Osteoblast (primary cell): Measurements from ENCODE around the gene ADORA2A. TPM values are rescaled to one million over a fixed set of nuclear protein-coding genes. Genes with fewer than 3 reads are reported as not detected.

ENCODE experiments used
- DNase-seq: peaks from one replicate; pipeline ENCODE4 v3.0.0; 2011; ENCODE audit warnings: low spot score, mixed read lengths; ENCODE audit not compliant: insufficient read length; ENCODE audit errors: missing footprints
- H2AFZ ChIP-seq: 2 replicates; pipeline ENCODE4 v1.6.0; 2011; ENCODE audit warnings: mild to moderate bottlenecking, low read length
- H3K27ac ChIP-seq: 2 replicates; pipeline ENCODE4 v1.5.1; 2011; ENCODE audit warnings: mild to moderate bottlenecking, low read depth, low read length, moderate library complexity
- H3K27me3 ChIP-seq: 2 replicates; pipeline ENCODE4 v1.6.0; 2012; ENCODE audit warnings: mild to moderate bottlenecking, control low read depth, inconsistent platforms, low read length, moderate library complexity; ENCODE audit not compliant: insufficient read depth
- H3K36me3 ChIP-seq: 2 replicates; pipeline ENCODE4 v1.5.1; 2011; ENCODE audit warnings: mild to moderate bottlenecking, low read length, control low read depth, moderate library complexity; ENCODE audit not compliant: insufficient read depth
- H3K4me1 ChIP-seq: 2 replicates; pipeline ENCODE4 v1.5.1; 2011; ENCODE audit warnings: mild to moderate bottlenecking, low read length, control low read depth, moderate library complexity; ENCODE audit not compliant: insufficient read depth
- H3K4me2 ChIP-seq: 2 replicates; pipeline ENCODE4 v1.6.0; 2011; ENCODE audit warnings: mild to moderate bottlenecking, low read length; ENCODE audit not compliant: insufficient read depth
- H3K4me3 ChIP-seq: fragments of 200-600 bp; sonication (generic); 3 replicates; pipeline ENCODE4 v1.5.1; 2012; ENCODE audit warnings: mild to moderate bottlenecking, low read length, inconsistent platforms; ENCODE audit not compliant: insufficient read depth
- H3K79me2 ChIP-seq: 2 replicates; pipeline ENCODE4 v1.6.0; 2012; ENCODE audit warnings: mild to moderate bottlenecking, low read length, control low read depth, inconsistent platforms; ENCODE audit not compliant: insufficient read depth
- H3K9me3 ChIP-seq: 2 replicates; pipeline ENCODE4 v1.5.1; 2011; ENCODE audit warnings: low read depth, low read length, control low read depth
- H4K20me1 ChIP-seq: 2 replicates; pipeline ENCODE4 v1.6.0; 2012; ENCODE audit warnings: mild to moderate bottlenecking, low read length, control low read depth; ENCODE audit not compliant: insufficient read depth
- CTCF ChIP-seq: IDR thresholded peaks from 2 replicates; pipeline ENCODE4 v1.5.1; 2011; ENCODE audit warnings: mild to moderate bottlenecking, low read depth, low read length, moderate library complexity; ENCODE audit errors: extremely low read depth
- total RNA-seq: library from RNA; depleted of rRNA; stranded (reverse); fragments of >200 nt; gene quantifications from 2 replicates; pipeline ENCODE4 v1.2.3, GENCODE V29; 2012

ADORA2A gene
- total RNA-seq, 1 donor: 0.72 TPM

GRCh38 chr22:24409707-24410106, 17.7 kb upstream of the ADORA2A start:
- peaks cover 31% of the 10 kb centered on the region for H3K79me2 ChIP-seq
- no peak for TF ChIP-seq CTCF
- peaks cover 38% of the 10 kb centered on the region for H3K36me3 ChIP-seq
- peaks cover 40% of the 10 kb centered on the region for H4K20me1 ChIP-seq
- no peak overlapping the region for H3K4me2 ChIP-seq
- no peak overlapping the region for H3K27ac ChIP-seq
- no peak overlapping the region for H3K4me3 ChIP-seq
- no peak overlapping the region for H2AFZ ChIP-seq
- no peaks in the 10 kb centered on the region for H3K27me3 ChIP-seq
- H3K9me3 ChIP-seq: no peaks in the 10 kb centered on the region
- peak; percentile 29 for DNase-seq
- H3K4me1 ChIP-seq: no peaks in the 10 kb centered on the region

DNA sequence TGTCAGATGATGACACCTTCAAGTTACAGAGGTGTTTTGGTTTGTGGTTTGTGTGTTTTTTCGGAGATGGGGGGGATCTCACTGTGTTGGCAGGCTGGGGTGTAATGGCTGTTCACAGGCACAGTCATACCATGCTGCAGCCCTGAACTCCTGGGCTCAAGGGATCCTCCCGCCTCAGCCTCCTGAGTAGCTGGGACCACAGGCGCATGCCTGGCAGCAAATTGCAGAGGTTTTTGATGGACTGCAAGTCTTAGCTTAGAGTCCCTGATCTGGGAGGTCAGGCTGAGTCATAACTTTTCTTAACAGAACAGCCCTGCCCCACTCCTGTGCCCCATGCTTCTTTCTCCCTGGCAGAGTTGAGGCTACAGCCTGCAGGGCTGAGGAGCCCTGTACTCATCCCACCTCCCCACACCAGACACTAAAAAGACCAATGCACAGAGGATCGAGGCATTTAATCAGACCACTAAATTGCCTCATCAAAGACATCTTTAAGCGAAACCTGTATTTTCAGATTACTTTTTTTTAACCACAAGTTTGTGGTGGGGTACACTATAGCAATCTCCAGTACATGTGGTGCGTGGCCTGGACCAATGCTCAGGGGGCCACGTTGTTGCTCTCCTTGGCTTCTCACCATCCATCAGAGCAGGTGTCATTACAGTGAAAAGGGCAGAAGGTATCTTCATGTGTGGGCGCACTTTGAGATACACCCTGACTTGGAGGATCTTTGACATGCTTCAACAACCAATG, 17.1 kb upstream of the ADORA2A start:
- Histone ChIP-seq H3K4me3 (no peak overlapping the region), H3K4me1 (no peaks in the 10 kb centered on the region), H3K36me3 (peaks cover 42% of the 10 kb centered on the region), H3K4me2 (no peak overlapping the region), H3K9me3 (no peaks in the 10 kb centered on the region), H3K27ac (no peak overlapping the region), H4K20me1 (peaks cover 40% of the 10 kb centered on the region), H3K27me3 (no peaks in the 10 kb centered on the region), H3K79me2 (peaks cover 26% of the 10 kb centered on the region), H2AFZ (no peak overlapping the region)
- peak; percentile 95 for DNase-seq
- TF ChIP-seq CTCF: no peak

DNA sequence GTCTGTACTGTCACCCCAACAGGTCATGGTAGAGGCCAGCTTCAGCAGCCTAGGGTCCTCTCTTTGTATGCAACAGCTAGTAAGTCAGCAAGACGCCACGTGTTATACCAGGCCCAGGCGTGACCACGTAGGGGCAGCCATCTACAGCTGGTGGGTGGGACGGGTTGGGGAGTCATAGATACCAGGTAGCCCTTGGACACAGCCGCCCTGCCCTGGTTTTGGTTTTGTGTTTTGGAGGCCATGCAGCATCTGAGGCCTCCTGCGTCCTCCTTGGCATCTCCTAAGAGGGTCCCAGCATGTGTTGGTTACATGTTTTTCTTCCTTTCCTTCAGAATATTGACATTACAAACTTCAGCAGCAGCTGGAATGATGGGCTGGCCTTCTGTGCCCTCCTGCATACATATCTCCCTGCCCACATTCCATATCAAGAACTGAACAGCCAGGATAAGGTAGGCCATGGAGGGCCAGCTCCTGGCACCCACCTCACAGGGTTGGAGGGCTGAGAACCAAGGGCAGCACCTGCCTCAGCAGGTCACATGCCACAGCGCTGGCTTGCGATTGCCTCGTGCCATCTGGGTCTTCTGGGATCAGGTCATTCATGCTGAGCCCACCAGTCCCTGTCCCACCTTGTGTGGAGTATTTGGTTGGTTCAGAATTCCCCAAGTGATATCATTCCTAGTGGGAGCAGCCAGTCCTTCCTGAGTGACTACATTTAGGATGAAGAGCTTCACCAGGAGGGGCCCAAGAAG, 16.0 kb upstream of the ADORA2A start:
- no peaks in the 10 kb centered on the region for H3K9me3 ChIP-seq

More for the DNA sequence above, 16.0 kb upstream of the ADORA2A start:
- H3K27me3 ChIP-seq: no peaks in the 10 kb centered on the region
- H3K4me3 ChIP-seq: no peak overlapping the region
- H3K27ac ChIP-seq: no peak overlapping the region
- peaks cover 44% of the 10 kb centered on the region for H3K36me3 ChIP-seq
- no peak overlapping the region for H3K4me2 ChIP-seq
- no peak for TF ChIP-seq CTCF
- H3K4me1 ChIP-seq: no peaks in the 10 kb centered on the region
- no peak overlapping the region for H2AFZ ChIP-seq
- H3K79me2 ChIP-seq: peaks cover 18% of the 10 kb centered on the region
- H4K20me1 ChIP-seq: peaks cover 33% of the 10 kb centered on the region
- DNase-seq: peak; percentile 55
